IMR-90 (cell line): ENCODE results near the gene CLASP1. TPM values are rescaled to one million over a fixed set of nuclear protein-coding genes. Genes with fewer than 3 reads are reported as not detected.

ENCODE experiments used
- ATAC-seq: fragments of 200-7000 bp; cut with Tn5 transposase; 2 replicates; pipeline ENCODE4 v1.9.1; 2020; ENCODE audit warnings: low read depth, mild to moderate bottlenecking, moderate library complexity
- BruUV-seq: library from RNA; stranded (reverse); fragments of 400-500 nt; replicated peaks from 2 replicates; lab custom pipeline; 2021; lab: Mats Ljungman, UMichigan
- CTCF ChIA-PET: fragments of 300-600 bp; formaldehyde crosslinking; extraction: SDS; loops from one replicate; lab custom pipeline; 2021; ENCODE audit warnings: antibody characterized with exemption; lab: Yijun Ruan, JAX
- POLR2A ChIA-PET: fragments of 300-600 bp; sonication (Branson Sonifier 250); formaldehyde crosslinking; loops from one replicate; lab custom pipeline; 2022; ENCODE audit warnings: antibody characterized with exemption; ENCODE audit not compliant: unreplicated experiment; lab: Charles Lee
- DNase-seq: peaks from one replicate; pipeline ENCODE4 v3.0.0; 2013
- H2AFZ ChIP-seq: replicated peaks from 2 replicates; pipeline ENCODE3; 2013; ENCODE audit warnings: low read length, mild to moderate bottlenecking; ENCODE audit not compliant: poor library complexity
- H2AK5ac ChIP-seq: 2 replicates; pipeline ENCODE4 v1.6.1; 2013; ENCODE audit warnings: low read depth, low read length, inconsistent platforms
- H2AK9ac ChIP-seq: replicated peaks from 2 replicates; pipeline ENCODE3; 2013; ENCODE audit warnings: mild to moderate bottlenecking, low read depth, low read length, moderate library complexity; ENCODE audit not compliant: poor library complexity
- H2BK120ac ChIP-seq: 2 replicates; pipeline ENCODE4 v1.6.1; 2013; ENCODE audit warnings: low read depth, low read length, inconsistent platforms
- H2BK15ac ChIP-seq: 3 replicates; pipeline ENCODE4 v1.6.1; 2013; ENCODE audit warnings: low read depth, low read length, inconsistent platforms
- H2BK20ac ChIP-seq: 2 replicates; pipeline ENCODE4 v1.6.1; 2013; ENCODE audit warnings: low read depth, mild to moderate bottlenecking, inconsistent platforms, low read length, moderate library complexity
- H2BK5ac ChIP-seq: 2 replicates; pipeline ENCODE4 v1.6.1; 2013; ENCODE audit warnings: mild to moderate bottlenecking, low read depth, low read length, inconsistent platforms; ENCODE audit not compliant: poor library complexity, severe bottlenecking
- H3K14ac ChIP-seq: replicated peaks from 2 replicates; pipeline ENCODE4 v1.6.1; 2013; ENCODE audit warnings: low read depth, low read length, inconsistent platforms
- H3K18ac ChIP-seq: 2 replicates; pipeline ENCODE4 v1.6.1; 2013; ENCODE audit warnings: low read depth, low read length, control low read depth
- H3K23ac ChIP-seq: 2 replicates; pipeline ENCODE4 v1.6.1; 2013; ENCODE audit warnings: low read depth, low read length, inconsistent platforms
- H3K27ac ChIP-seq: 2 replicates; pipeline ENCODE4 v1.5.1; 2013; ENCODE audit warnings: mild to moderate bottlenecking, control low read depth, low read length; ENCODE audit not compliant: insufficient read depth
- H3K27me3 ChIP-seq: 2 replicates; pipeline ENCODE4 v1.6.1; 2013; ENCODE audit warnings: low read length; ENCODE audit not compliant: control insufficient read depth, insufficient read depth
- H3K36me3 ChIP-seq: 2 replicates; pipeline ENCODE4 v1.6.1; 2013; ENCODE audit warnings: low read length, mixed read lengths; ENCODE audit not compliant: control insufficient read depth, insufficient read depth
- H3K4ac ChIP-seq: 2 replicates; pipeline ENCODE4 v1.6.1; 2013; ENCODE audit warnings: low read depth, low read length, inconsistent platforms
- H3K4me1 ChIP-seq: 2 replicates; pipeline ENCODE4 v1.6.1; 2013; ENCODE audit warnings: low read length, mixed read lengths; ENCODE audit not compliant: control insufficient read depth, insufficient read depth
- H3K4me2 ChIP-seq: 2 replicates; pipeline ENCODE4 v1.6.1; 2013; ENCODE audit warnings: low read depth, mild to moderate bottlenecking, control low read depth, low read length, moderate library complexity
- H3K4me3 ChIP-seq: 2 replicates; pipeline ENCODE4 v1.5.1; 2013; ENCODE audit warnings: low read depth, mild to moderate bottlenecking, control low read depth, low read length, moderate library complexity; ENCODE audit not compliant: insufficient read depth
- H3K56ac ChIP-seq: 2 replicates; pipeline ENCODE4 v1.6.1; 2013; ENCODE audit warnings: low read length, inconsistent platforms; ENCODE audit not compliant: insufficient read depth; ENCODE audit errors: extremely low read depth
- H3K79me1 ChIP-seq, 2 experiments: 2 replicates each; pipeline ENCODE4 v1.6.1; 2013; ENCODE audit warnings: low read length in 2 of 2, inconsistent platforms in 1 of 2, low read depth in 1 of 2
- H3K9ac ChIP-seq: 2 replicates; pipeline ENCODE4 v1.6.1; 2013; ENCODE audit warnings: low read depth, low read length, control low read depth
- H3K9me1 ChIP-seq: 2 replicates; pipeline ENCODE4 v1.6.1; 2013; ENCODE audit warnings: low read length, inconsistent platforms; ENCODE audit not compliant: insufficient read depth
- H3K9me3 ChIP-seq: 2 replicates; pipeline ENCODE4 v1.6.1; 2013; ENCODE audit warnings: low read length; ENCODE audit not compliant: control insufficient read depth, insufficient read depth
- H4K20me1 ChIP-seq: 2 replicates; pipeline ENCODE4 v1.6.1; 2013; ENCODE audit warnings: low read length, inconsistent platforms; ENCODE audit not compliant: insufficient read depth
- H4K5ac ChIP-seq: 2 replicates; pipeline ENCODE4 v1.6.1; 2013; ENCODE audit warnings: mild to moderate bottlenecking, low read depth, low read length, control low read depth
- H4K8ac ChIP-seq, 2 experiments: 2 replicates each; pipeline ENCODE4 v1.6.1; 2013; ENCODE audit warnings: low read depth in 2 of 2, low read length in 2 of 2, control low read depth in 1 of 2, inconsistent platforms in 1 of 2
- H4K91ac ChIP-seq: 2 replicates; pipeline ENCODE4 v1.6.1; 2013; ENCODE audit warnings: low read depth, low read length, inconsistent platforms; ENCODE audit not compliant: insufficient read depth
- CHD1 ChIP-seq: IDR thresholded peaks from 2 replicates; pipeline ENCODE4 v1.6.1; 2012; ENCODE audit warnings: low read depth, low read length, improper control_type of control experiment
- FOS ChIP-seq: fragments of 150-350 bp; IDR thresholded peaks from 2 replicates; pipeline ENCODE4 v1.6.1; 2016; ENCODE audit warnings: low read depth, low read length
- POLR2A ChIP-seq: IDR thresholded peaks from 2 replicates; pipeline ENCODE4 v1.6.1; 2012; ENCODE audit warnings: mild to moderate bottlenecking, low read depth, low read length
- WGBS, 2 experiments: methylation state at CpG; one replicate each; pipeline versions ENCODE4 v1.1.5 to v1.1.7; 2013; ENCODE audit warnings: missing lambda C conversion rate in 2 of 2; ENCODE audit not compliant: insufficient read length in 1 of 2; ENCODE audit errors: extremely low coverage in 2 of 2; 5-methylcytosine and 5-hydroxymethylcytosine counted together
- dilution Hi-C: fragments of 300-500 bp; cut with HindIII; formaldehyde crosslinking; loops from one replicate; pipeline ENCODE4 v1.14.3; 2018; ENCODE audit warnings: low sequenced_read_pairs; ENCODE audit not compliant: unreplicated experiment
- in situ Hi-C: fragments of 300-500 bp; cut with MboI; formaldehyde crosslinking; loops from 3 replicates; pipeline ENCODE4 v1.14.3; 2019; ENCODE audit warnings: low sequenced_read_pairs, inconsistent platforms, mixed read lengths
- intact Hi-C: fragments of 100-400 bp; cut with micrococcal nuclease; formaldehyde crosslinking; loops from 2 replicates; pipeline ENCODE4 v1.10.0; 2022
- polyA plus RNA-seq, 3 experiments: library from polyadenylated mRNA; depleted of rRNA; stranded (reverse); fragments of >200 nt; gene quantifications; 2 replicates each; pipeline ENCODE4 v1.2.3, GENCODE V29; 2012; ENCODE audit warnings: low replicate concordance in 1 of 3
- total RNA-seq: library from RNA; depleted of rRNA; stranded (reverse); fragments of >200 nt; gene quantifications from 2 replicates; pipeline ENCODE4 v1.2.3, GENCODE V29; 2012

Gene CLASP1
- total and polyA plus RNA-seq, 2 of the 4 experiments (the other 2 are of a cell fraction): 12.3 to 33.7 TPM

DNA sequence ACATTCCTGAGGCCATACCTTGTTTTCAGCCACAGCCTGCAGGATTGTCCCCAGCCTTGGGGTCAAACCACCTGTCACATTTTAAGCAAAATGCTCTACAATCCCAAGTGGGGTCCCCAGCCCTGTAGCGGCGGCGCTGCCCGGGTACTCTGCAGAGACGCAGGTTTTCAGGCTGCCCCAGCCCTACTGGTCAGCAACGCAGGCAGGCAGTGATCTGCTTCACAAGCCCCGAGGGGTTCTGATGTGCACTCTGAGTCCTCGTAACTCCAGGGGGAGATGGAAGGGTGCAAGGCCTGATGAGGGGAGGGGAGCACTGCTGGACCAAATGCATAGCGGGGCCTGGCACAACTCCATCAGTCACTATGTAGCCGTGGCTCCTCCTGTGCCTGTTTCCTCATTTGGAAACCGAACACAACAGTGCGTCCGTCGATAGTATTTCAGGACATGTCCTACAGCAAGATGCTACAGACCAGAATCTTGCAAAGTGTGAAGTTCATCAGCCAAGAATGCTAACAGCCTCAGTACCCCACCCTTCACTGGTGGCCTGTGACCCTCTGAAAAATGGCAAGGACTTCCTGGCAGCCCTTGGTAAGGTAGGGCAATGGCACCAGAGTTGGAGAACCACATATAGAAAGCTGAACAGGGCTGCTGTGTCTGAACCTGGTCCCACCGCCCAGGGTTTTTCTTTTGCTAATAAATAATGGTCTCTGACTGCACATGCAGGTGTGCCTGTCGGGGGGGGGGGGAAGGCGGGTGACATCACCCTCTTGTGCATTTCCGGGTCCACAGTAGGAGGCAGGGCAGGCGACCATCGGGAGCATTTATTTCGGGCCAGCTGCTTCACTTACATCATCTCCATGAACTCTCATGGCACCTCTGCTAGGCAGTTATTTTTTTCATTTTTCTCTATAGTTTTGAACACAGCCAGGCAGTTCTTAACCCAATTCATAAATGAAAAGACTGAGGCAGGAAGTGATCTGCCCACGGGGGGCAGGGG is 313.7 kb downstream of the CLASP1 start:
- Histone ChIP-seq H3K4me1 (no peaks in the 10 kb centered on the region), H3K4ac (no peak overlapping the region), H4K8ac (no peak overlapping the region), H3K56ac (no peak overlapping the region), H3K79me1 (no peaks in the 10 kb centered on the region), H3K18ac (no peak overlapping the region), H4K5ac (no peak overlapping the region), H3K9me1 (peaks cover 3% of the 10 kb centered on the region; the same call in 1 of the 2 replicates), H3K14ac (no peak overlapping the region), H4K91ac (no peak overlapping the region), H3K9ac (no peak overlapping the region), H2BK20ac (no peak overlapping the region), H2AK5ac (no peak overlapping the region), H2BK15ac (no peak overlapping the region), H3K27ac (no peak overlapping the region), H3K9me3 (no peaks in the 10 kb centered on the region), H3K4me3 (no peak overlapping the region), H3K27me3 (no peaks in the 10 kb centered on the region), H3K4me2 (no peak overlapping the region), H3K36me3 (peaks cover 14% of the 10 kb centered on the region), H2BK5ac (no peak overlapping the region), H4K20me1 (no peaks in the 10 kb centered on the region), H3K23ac (no peak overlapping the region), H2AFZ (no peak overlapping the region), H2BK120ac (no peak overlapping the region), H2AK9ac (no peak overlapping the region)
- ATAC-seq (no peak), DNase-seq (no peak)
- dilution Hi-C loops (no loop called here), in situ Hi-C loops (no loop called here), intact Hi-C loops (no loop called here)
- no TSS peak for BruUV-seq
- ChIA-PET POLR2A (no interaction called here), CTCF (no interaction called here)
- WGBS, 2 experiments: 88% methylated on average over 5 of the region's 22 CpGs; no CpG with 5 or more reads in 1 of the 2 experiments
- TF ChIP-seq POLR2A: no peak
- TF ChIP-seq CHD1: no peak
- no peak for TF ChIP-seq FOS
